Measurements from ENCODE around the gene APOL6.

The APOL6 gene

GRCh38 chr22:35628732-35629131, 19.5 kb upstream of the APOL6 start:
- peak overlapping the region; percentile 96 for H3K27ac ChIP-seq (ENCODE audit: low read depth, low read length)
- no peaks in the 10 kb centered on the region for H3K36me3 ChIP-seq (ENCODE audit: insufficient read depth, low read length)
- H3K4me1 ChIP-seq (ENCODE audit: control insufficient read depth, insufficient read depth, low read length, unreplicated experiment) = peaks cover 15% of the 10 kb centered on the region
- no peaks in the 10 kb centered on the region for H3K79me2 ChIP-seq (ENCODE audit: control insufficient read depth, insufficient read depth, low read length, unreplicated experiment)
- H2AFZ ChIP-seq (ENCODE audit: low read length, unreplicated experiment) = no peak overlapping the region
- H3K4me3 ChIP-seq (ENCODE audit: low read depth, low read length) = no peak overlapping the region
- H3K27me3 ChIP-seq (ENCODE audit: insufficient read depth, low read length) = no peaks in the 10 kb centered on the region

- Histone ChIP-seq H3K79me2 (ENCODE audit: control insufficient read depth, insufficient read depth, low read length, unreplicated experiment) (no peaks in the 10 kb centered on the region), H3K4me1 (ENCODE audit: control insufficient read depth, insufficient read depth, low read length, unreplicated experiment) (peaks cover 15% of the 10 kb centered on the region), H3K4me3 (ENCODE audit: low read depth, low read length) (no peak overlapping the region), H3K36me3 (ENCODE audit: insufficient read depth, low read length) (no peaks in the 10 kb centered on the region), H3K27me3 (ENCODE audit: insufficient read depth, low read length) (no peaks in the 10 kb centered on the region), H3K27ac (ENCODE audit: low read depth, low read length) (peak overlapping the region; percentile 96), H2AFZ (ENCODE audit: low read length, unreplicated experiment) (no peak overlapping the region)
These were observed 18.6 kb upstream of the APOL6 start for GRCh38 chr22:35629406-35630216.

- no peaks in the 10 kb centered on the region for H3K36me3 ChIP-seq (ENCODE audit: insufficient read depth, low read length)
- no peaks in the 10 kb centered on the region for H3K79me2 ChIP-seq (ENCODE audit: control insufficient read depth, insufficient read depth, low read length, unreplicated experiment)
- no peaks in the 10 kb centered on the region for H3K27me3 ChIP-seq (ENCODE audit: insufficient read depth, low read length)
- H3K27ac ChIP-seq (ENCODE audit: low read depth, low read length) = peak overlapping the region; percentile 96; the same call in 1 of the 2 replicates
- no peak overlapping the region for H2AFZ ChIP-seq (ENCODE audit: low read length, unreplicated experiment)
- H3K4me1 ChIP-seq (ENCODE audit: control insufficient read depth, insufficient read depth, low read length, unreplicated experiment) = peaks cover 15% of the 10 kb centered on the region
- H3K4me3 ChIP-seq (ENCODE audit: low read depth, low read length) = no peak overlapping the region
These were observed 17.9 kb upstream of the APOL6 start for GRCh38 chr22:35630387-35630793.

DNA sequence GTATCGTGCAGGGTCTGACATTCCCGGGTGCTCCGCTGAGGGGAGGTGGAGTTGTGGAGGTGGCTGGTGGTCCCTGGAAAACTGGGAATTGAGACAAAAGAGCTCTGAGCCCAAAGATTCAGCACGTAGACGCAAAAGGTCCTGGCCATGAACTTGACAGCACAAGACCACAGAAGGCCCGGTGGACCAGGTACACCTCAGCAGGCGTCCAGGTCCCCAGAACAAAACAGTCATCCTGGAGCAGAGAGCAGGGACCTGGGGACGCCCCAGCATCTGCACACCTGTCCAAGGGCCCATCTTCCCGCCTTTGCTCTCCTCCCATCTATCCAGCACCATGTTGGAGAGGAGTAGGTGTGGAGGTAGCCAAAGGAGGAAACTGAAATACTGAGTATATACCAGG, 17.4 kb upstream of the APOL6 start:
- Histone ChIP-seq H3K27ac (ENCODE audit: low read depth, low read length) (no peak overlapping the region), H3K79me2 (ENCODE audit: control insufficient read depth, insufficient read depth, low read length, unreplicated experiment) (no peaks in the 10 kb centered on the region), H3K27me3 (ENCODE audit: insufficient read depth, low read length) (no peaks in the 10 kb centered on the region), H3K4me3 (ENCODE audit: low read depth, low read length) (no peak overlapping the region), H3K36me3 (ENCODE audit: insufficient read depth, low read length) (no peaks in the 10 kb centered on the region), H2AFZ (ENCODE audit: low read length, unreplicated experiment) (no peak overlapping the region), H3K4me1 (ENCODE audit: control insufficient read depth, insufficient read depth, low read length, unreplicated experiment) (peaks cover 15% of the 10 kb centered on the region)

DNA sequence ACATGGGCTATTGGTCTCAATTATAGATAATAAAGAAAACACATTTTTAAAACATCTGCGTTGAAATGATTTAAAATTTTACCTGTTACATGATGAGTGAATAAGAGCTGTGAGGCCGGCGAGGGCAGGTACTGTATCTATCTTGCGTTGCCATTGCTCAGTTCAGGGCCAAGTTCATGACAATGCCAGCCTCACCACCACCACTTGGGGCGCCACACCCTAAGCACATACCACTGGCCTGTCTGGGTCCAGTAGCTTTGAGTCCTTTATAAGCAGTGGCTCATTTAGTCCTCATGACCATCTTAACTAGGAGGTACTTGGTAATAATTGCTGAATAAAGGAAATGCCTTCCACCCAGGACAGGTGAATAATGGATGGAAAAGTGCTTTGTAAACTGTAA, 16.6 kb upstream of the APOL6 start:
- Histone ChIP-seq H3K79me2 (ENCODE audit: control insufficient read depth, insufficient read depth, low read length, unreplicated experiment) (no peaks in the 10 kb centered on the region), H3K36me3 (ENCODE audit: insufficient read depth, low read length) (no peaks in the 10 kb centered on the region), H3K4me3 (ENCODE audit: low read depth, low read length) (no peak overlapping the region), H2AFZ (ENCODE audit: low read length, unreplicated experiment) (no peak overlapping the region), H3K27me3 (ENCODE audit: insufficient read depth, low read length) (no peaks in the 10 kb centered on the region), H3K27ac (ENCODE audit: low read depth, low read length) (no peak overlapping the region), H3K4me1 (ENCODE audit: control insufficient read depth, insufficient read depth, low read length, unreplicated experiment) (peaks cover 15% of the 10 kb centered on the region)

DNA sequence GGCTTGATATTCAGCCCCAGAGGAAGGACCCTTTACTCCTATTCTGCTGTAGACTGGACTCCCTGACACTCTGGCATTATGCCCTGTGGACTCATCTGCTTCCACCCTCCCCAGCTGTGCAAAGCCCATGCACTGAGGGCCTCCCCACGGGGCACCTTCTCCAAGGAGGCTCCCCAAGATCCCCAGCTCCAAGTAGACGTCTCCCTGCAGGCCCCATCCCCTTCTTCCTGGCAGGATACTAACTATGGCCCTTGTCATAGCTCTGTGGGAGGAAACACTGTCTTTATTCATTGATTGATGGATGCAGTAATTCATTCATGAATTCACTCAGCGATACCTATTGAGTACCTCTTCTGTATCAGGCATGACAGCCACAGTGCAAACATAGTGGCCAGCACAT, 15.3 kb upstream of the APOL6 start:
- Histone ChIP-seq H3K79me2 (ENCODE audit: control insufficient read depth, insufficient read depth, low read length, unreplicated experiment) (no peaks in the 10 kb centered on the region), H3K27me3 (ENCODE audit: insufficient read depth, low read length) (no peaks in the 10 kb centered on the region), H3K4me3 (ENCODE audit: low read depth, low read length) (no peak overlapping the region), H2AFZ (ENCODE audit: low read length, unreplicated experiment) (no peak overlapping the region), H3K27ac (ENCODE audit: low read depth, low read length) (no peak overlapping the region), H3K36me3 (ENCODE audit: insufficient read depth, low read length) (no peaks in the 10 kb centered on the region), H3K4me1 (ENCODE audit: control insufficient read depth, insufficient read depth, low read length, unreplicated experiment) (peaks cover 15% of the 10 kb centered on the region)

DNA sequence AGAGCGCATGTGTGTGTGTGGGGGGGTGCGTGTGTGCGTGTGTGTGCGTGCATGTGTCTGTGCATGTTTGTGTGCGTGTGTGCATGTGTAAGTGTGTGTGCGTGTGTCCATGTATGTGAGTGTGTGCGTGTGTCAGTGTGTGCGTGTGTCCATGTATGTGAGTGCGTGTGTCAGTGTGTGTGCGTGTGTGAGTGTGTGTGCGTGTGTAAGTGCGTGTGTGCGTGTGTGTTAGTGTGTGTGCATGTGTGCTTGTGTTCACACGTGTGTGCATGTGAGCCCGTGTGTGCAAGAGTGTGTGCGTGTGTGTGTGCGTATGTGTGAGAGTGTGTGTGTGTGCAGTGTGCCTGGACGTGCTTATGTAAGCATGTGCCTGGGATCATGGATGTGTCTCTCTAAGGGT, 14.7 kb upstream of the APOL6 start:
- Histone ChIP-seq H3K79me2 (ENCODE audit: control insufficient read depth, insufficient read depth, low read length, unreplicated experiment) (no peaks in the 10 kb centered on the region), H3K27me3 (ENCODE audit: insufficient read depth, low read length) (no peaks in the 10 kb centered on the region), H3K4me3 (ENCODE audit: low read depth, low read length) (no peak overlapping the region), H2AFZ (ENCODE audit: low read length, unreplicated experiment) (no peak overlapping the region), H3K4me1 (ENCODE audit: control insufficient read depth, insufficient read depth, low read length, unreplicated experiment) (peaks cover 13% of the 10 kb centered on the region), H3K27ac (ENCODE audit: low read depth, low read length) (no peak overlapping the region), H3K36me3 (ENCODE audit: insufficient read depth, low read length) (no peaks in the 10 kb centered on the region)

DNA sequence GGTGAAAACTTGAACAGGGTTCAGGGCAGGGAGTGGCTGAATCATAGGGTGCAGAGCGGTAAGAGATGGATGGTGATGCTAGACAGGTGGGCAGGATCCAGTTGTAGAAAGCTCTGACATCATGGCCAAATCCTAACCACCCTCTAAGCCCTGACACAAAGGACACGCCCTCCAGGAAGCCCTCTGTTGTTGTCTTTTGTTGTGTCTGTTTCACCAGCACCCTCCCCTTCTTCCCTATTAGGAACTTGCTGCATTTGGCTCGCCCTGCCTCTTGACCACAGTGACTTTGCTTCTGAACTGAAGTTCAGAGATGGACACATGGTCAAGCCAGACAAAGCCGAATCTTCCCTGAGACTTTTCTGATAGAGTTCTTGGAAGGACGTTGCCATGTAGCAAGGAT, 14.2 kb upstream of the APOL6 start:
- no peaks in the 10 kb centered on the region for H3K36me3 ChIP-seq (ENCODE audit: insufficient read depth, low read length)
- no peaks in the 10 kb centered on the region for H3K79me2 ChIP-seq (ENCODE audit: control insufficient read depth, insufficient read depth, low read length, unreplicated experiment)
- H2AFZ ChIP-seq (ENCODE audit: low read length, unreplicated experiment) = no peak overlapping the region
- no peaks in the 10 kb centered on the region for H3K27me3 ChIP-seq (ENCODE audit: insufficient read depth, low read length)
- no peak overlapping the region for H3K4me3 ChIP-seq (ENCODE audit: low read depth, low read length)
- H3K4me1 ChIP-seq (ENCODE audit: control insufficient read depth, insufficient read depth, low read length, unreplicated experiment) = peaks cover 8% of the 10 kb centered on the region
- no peak overlapping the region for H3K27ac ChIP-seq (ENCODE audit: low read depth, low read length)

DNA sequence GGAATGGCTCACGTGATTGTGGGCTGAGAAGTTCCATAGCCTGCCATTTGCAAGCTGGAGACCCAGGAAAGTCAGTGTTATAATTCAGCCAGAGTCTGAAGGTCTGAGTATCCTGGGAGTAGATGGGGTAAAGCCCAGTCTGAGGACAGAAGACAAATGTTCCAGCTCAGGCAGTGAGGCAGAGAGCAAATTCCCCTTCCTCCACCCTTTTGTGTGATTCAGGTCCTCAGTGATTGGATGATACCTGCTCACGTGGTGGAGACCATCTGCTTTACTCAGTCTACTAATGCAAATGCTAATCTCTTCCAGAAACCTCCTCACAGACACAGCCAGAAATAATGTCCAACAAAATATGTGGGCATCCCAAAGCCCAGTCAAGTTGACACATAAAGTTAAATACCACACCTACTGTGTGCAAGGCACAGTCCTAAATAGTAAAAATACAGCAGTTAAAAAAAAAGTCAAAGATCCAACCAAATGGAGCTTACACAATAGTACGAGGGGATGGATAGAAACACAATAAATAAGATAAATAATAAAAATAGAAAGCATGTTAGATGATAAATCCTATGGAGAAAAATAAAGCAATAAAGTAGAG, 13.2 kb upstream of the APOL6 start:
- no peaks in the 10 kb centered on the region for H3K79me2 ChIP-seq (ENCODE audit: control insufficient read depth, insufficient read depth, low read length, unreplicated experiment)
- no peak overlapping the region for H2AFZ ChIP-seq (ENCODE audit: low read length, unreplicated experiment)
- no peaks in the 10 kb centered on the region for H3K4me1 ChIP-seq (ENCODE audit: control insufficient read depth, insufficient read depth, low read length, unreplicated experiment)
- no peaks in the 10 kb centered on the region for H3K36me3 ChIP-seq (ENCODE audit: insufficient read depth, low read length)
- H3K27me3 ChIP-seq (ENCODE audit: insufficient read depth, low read length) = no peaks in the 10 kb centered on the region
- H3K4me3 ChIP-seq (ENCODE audit: low read depth, low read length) = no peak overlapping the region
- H3K27ac ChIP-seq (ENCODE audit: low read depth, low read length) = no peak overlapping the region

- H3K27me3 ChIP-seq (ENCODE audit: insufficient read depth, low read length) = no peaks in the 10 kb centered on the region
- no peaks in the 10 kb centered on the region for H3K79me2 ChIP-seq (ENCODE audit: control insufficient read depth, insufficient read depth, low read length, unreplicated experiment)
- H3K4me3 ChIP-seq (ENCODE audit: low read depth, low read length) = no peak overlapping the region
- no peaks in the 10 kb centered on the region for H3K4me1 ChIP-seq (ENCODE audit: control insufficient read depth, insufficient read depth, low read length, unreplicated experiment)
- H2AFZ ChIP-seq (ENCODE audit: low read length, unreplicated experiment) = no peak overlapping the region
- H3K27ac ChIP-seq (ENCODE audit: low read depth, low read length) = no peak overlapping the region
- no peaks in the 10 kb centered on the region for H3K36me3 ChIP-seq (ENCODE audit: insufficient read depth, low read length)
These were observed 11.0 kb upstream of the APOL6 start for GRCh38 chr22:35637254-35637653.

- Histone ChIP-seq H2AFZ (ENCODE audit: low read length, unreplicated experiment) (peak overlapping the region; percentile 17), H3K4me1 (ENCODE audit: control insufficient read depth, insufficient read depth, low read length, unreplicated experiment) (no peaks in the 10 kb centered on the region), H3K79me2 (ENCODE audit: control insufficient read depth, insufficient read depth, low read length, unreplicated experiment) (no peaks in the 10 kb centered on the region), H3K27me3 (ENCODE audit: insufficient read depth, low read length) (no peaks in the 10 kb centered on the region), H3K36me3 (ENCODE audit: insufficient read depth, low read length) (no peaks in the 10 kb centered on the region), H3K4me3 (ENCODE audit: low read depth, low read length) (no peak overlapping the region), H3K27ac (ENCODE audit: low read depth, low read length) (no peak overlapping the region)
These were observed 10.2 kb upstream of the APOL6 start for GRCh38 chr22:35638001-35638400.

Data from ACC112 (cell line).